Natural killer cell (primary cell): ENCODE measurements around the gene LHPP. TPM values are rescaled to one million over a fixed set of nuclear protein-coding genes. Genes with fewer than 3 reads are reported as not detected.

Experiments
- ATAC-seq, 3 donors: fragments of 150-1000 bp in 2 of 3; fragments of 200-7000 bp in 1 of 3; cut with Tn5 transposase; 1 replicate in 1 of 3; 2 replicates in 2 of 3; pipeline ENCODE4 v1.10.0; 2021; ENCODE audit warnings: mild to moderate bottlenecking in 2 of 3, moderate library complexity in 2 of 3
- DNase-seq, 2 donors: peaks; one replicate each; pipeline versions ENCODE4 v3.0.0 to v3.0.0-alpha.2; 2013 to 2021; ENCODE audit warnings: mixed read lengths in 1 of 2
- H3K27ac ChIP-seq: one replicate; pipeline ENCODE4 v1.5.1; 2013; ENCODE audit warnings: mild to moderate bottlenecking, low read length
- H3K27me3 ChIP-seq: one replicate; pipeline ENCODE4 v1.6.1; 2013; ENCODE audit warnings: low read length; ENCODE audit not compliant: control insufficient read depth, insufficient read depth
- H3K36me3 ChIP-seq: one replicate; pipeline ENCODE4 v1.6.1; 2013; ENCODE audit warnings: low read length; ENCODE audit not compliant: control insufficient read depth, insufficient read depth
- H3K4me1 ChIP-seq: one replicate; pipeline ENCODE4 v1.6.1; 2013; ENCODE audit warnings: low read length; ENCODE audit not compliant: control insufficient read depth, insufficient read depth
- H3K4me3 ChIP-seq: one replicate; pipeline ENCODE4 v1.5.1; 2013; ENCODE audit warnings: low read length
- H3K9me3 ChIP-seq: one replicate; pipeline ENCODE4 v1.6.1; 2013; ENCODE audit warnings: low read length; ENCODE audit not compliant: control insufficient read depth, insufficient read depth
- H3K27ac Mint-ChIP-seq, 2 donors: one replicate each; pipeline ENCODE4 v1.8.0; 2022; ENCODE audit warnings: mild to moderate bottlenecking in 2 of 2, mixed read lengths in 2 of 2, moderate library complexity in 1 of 2
- H3K27me3 Mint-ChIP-seq, 2 donors: one replicate each; pipeline ENCODE4 v1.8.0; 2022; ENCODE audit warnings: low read depth in 2 of 2, mixed read lengths in 2 of 2
- H3K36me3 Mint-ChIP-seq: one replicate; pipeline ENCODE4 v1.8.0; 2022; ENCODE audit warnings: mixed read lengths
- H3K4me1 Mint-ChIP-seq, 2 donors: one replicate each; pipeline ENCODE4 v1.8.0; 2022; ENCODE audit warnings: mixed read lengths in 2 of 2
- H3K4me3 Mint-ChIP-seq: one replicate; pipeline ENCODE4 v1.8.0; 2022; ENCODE audit warnings: mild to moderate bottlenecking, moderate library complexity, mixed read lengths
- H3K9me3 Mint-ChIP-seq, 2 donors: one replicate each; pipeline ENCODE4 v1.8.0; 2022; ENCODE audit warnings: mixed read lengths in 2 of 2
- CTCF ChIP-seq: fragments of 200-600 bp; IDR thresholded peaks from one replicate; pipeline ENCODE4 v1.8.0; 2022; ENCODE audit warnings: antibody characterized with exemption
- WGBS: methylation state at CpG from one replicate; pipeline ENCODE4 v1.1.7; 2013; ENCODE audit warnings: missing lambda C conversion rate; ENCODE audit not compliant: insufficient coverage; 5-methylcytosine and 5-hydroxymethylcytosine counted together
- intact Hi-C: fragments of 100-400 bp; cut with micrococcal nuclease; formaldehyde crosslinking; loops from one replicate; pipeline ENCODE4 v1.14.2; 2022
- total RNA-seq, 4 donors: library from RNA; stranded (reverse); fragments of 120-200 nt in 1 of 4; gene quantifications; one replicate each; pipeline versions ENCODE4 v1.2.3 to v1.2.4, GENCODE V29; 2013 to 2022

Gene LHPP
- total RNA-seq, 3 donors from 2014 or later (not counting 1 experiment from before 2014, with no cell fraction given) = 12.3 to 19.3 (median 14.8) TPM

GRCh38 chr10:124557648-124558338 is 96.2 kb downstream of the LHPP start:
- Mint-ChIP-seq H3K36me3 (no peaks in the 10 kb centered on the region), H3K9me3 (peaks cover 3 to 6% of the 10 kb centered on the region in 2 donors), H3K4me1 (peaks cover 0 to 11% of the 10 kb centered on the region in 2 donors), H3K4me3 (no peak overlapping the region), H3K27ac (no peak overlapping the region), H3K27me3 (no peaks in the 10 kb centered on the region)
- ATAC-seq = no peak
- Histone ChIP-seq H3K27ac (no peak overlapping the region), H3K4me3 (no peak overlapping the region), H3K9me3 (peaks cover 4% of the 10 kb centered on the region), H3K36me3 (no peaks in the 10 kb centered on the region), H3K4me1 (no peaks in the 10 kb centered on the region), H3K27me3 (no peaks in the 10 kb centered on the region)
- intact Hi-C loops = no loop called here
- no peak for TF ChIP-seq CTCF
- DNase-seq = no peak
- 95% methylated on average over 16 of the region's 16 CpGs for WGBS

GRCh38 chr10:124558339-124559321 is 97.0 kb downstream of the LHPP start:
- 94% methylated on average over 23 of the region's 23 CpGs for WGBS
- no peak for TF ChIP-seq CTCF
- H3K4me3 ChIP-seq = no peak overlapping the region

GRCh38 chr10:124559372-124560132 is 97.9 kb downstream of the LHPP start:
- no peak overlapping the region for H3K27ac ChIP-seq
- no peaks in the 10 kb centered on the region for H3K27me3 Mint-ChIP-seq

More at GRCh38 chr10:124558339-124559321, 97.0 kb downstream of the LHPP start:
- H3K9me3 Mint-ChIP-seq = peaks cover 3 to 6% of the 10 kb centered on the region in 2 donors
- ATAC-seq (no peak), DNase-seq (no peak)
- peaks cover 0 to 11% of the 10 kb centered on the region in 2 donors for H3K4me1 Mint-ChIP-seq
- no peaks in the 10 kb centered on the region for H3K36me3 Mint-ChIP-seq
- no peaks in the 10 kb centered on the region for H3K27me3 Mint-ChIP-seq
- peaks cover 4% of the 10 kb centered on the region for H3K9me3 ChIP-seq
- H3K4me1 ChIP-seq = no peaks in the 10 kb centered on the region
- no peaks in the 10 kb centered on the region for H3K36me3 ChIP-seq
- H3K4me3 Mint-ChIP-seq = no peak overlapping the region
- no peaks in the 10 kb centered on the region for H3K27me3 ChIP-seq
- no peak overlapping the region for H3K27ac ChIP-seq
- H3K27ac Mint-ChIP-seq = no peak overlapping the region
- intact Hi-C loops = no loop called here

More at GRCh38 chr10:124559372-124560132, 97.9 kb downstream of the LHPP start:
- WGBS = 87% methylated on average over 11 of the region's 11 CpGs
- Mint-ChIP-seq H3K4me3 (no peak overlapping the region), H3K27ac (no peak overlapping the region), H3K36me3 (no peaks in the 10 kb centered on the region), H3K9me3 (peaks cover 3 to 6% of the 10 kb centered on the region in 2 donors), H3K4me1 (peaks cover 0 to 11% of the 10 kb centered on the region in 2 donors)
- H3K9me3 ChIP-seq = peaks cover 4% of the 10 kb centered on the region
- no peak for DNase-seq
- no peaks in the 10 kb centered on the region for H3K27me3 ChIP-seq
- no peaks in the 10 kb centered on the region for H3K36me3 ChIP-seq
- no peak for ATAC-seq
- no peak overlapping the region for H3K4me3 ChIP-seq
- intact Hi-C loops = no loop called here
- H3K4me1 ChIP-seq = no peaks in the 10 kb centered on the region
- no peak for TF ChIP-seq CTCF
